HepG2 (cell line): ENCODE measurements around the gene GCG. TPM values are rescaled to one million over a fixed set of nuclear protein-coding genes. Genes with fewer than 3 reads are reported as not detected.
A peak's percentile ranks its signal among the peaks of the same experiment; 100 is the strongest.

ENCODE experiments used
- ATF4 ChIP-seq, 2 experiments: fragments of 450-650 bp in 1 of 2; sonication (generic) in 1 of 2; formaldehyde crosslinking; IDR thresholded peaks; 2 replicates each; pipeline versions ENCODE4 v1.5.0 to v1.8.0; 2020 to 2022; ENCODE audit warnings: mild to moderate bottlenecking in 1 of 2, missing genetic modification reagents in 1 of 2
- BCL6 ChIP-seq: IDR thresholded peaks from 2 replicates; pipeline ENCODE4 v1.6.1; 2016; ENCODE audit warnings: missing genetic modification reagents, missing compliant biosample characterization
- CBFB ChIP-seq: sonication (generic); formaldehyde crosslinking; IDR thresholded peaks from 2 replicates; pipeline ENCODE4 v1.4.0; 2020; ENCODE audit warnings: missing genetic modification reagents
- CBX2 ChIP-seq, 2 experiments: fragments of 200-600 bp in 1 of 2; sonication (generic); formaldehyde crosslinking in 1 of 2; IDR thresholded peaks; 2 replicates each; pipeline versions ENCODE4 v1.7.0 to v1.8.1; 2018 to 2022; ENCODE audit warnings: low read depth in 2 of 2, low read length in 1 of 2, mild to moderate bottlenecking in 1 of 2, missing genetic modification reagents in 1 of 2
- CC2D1A ChIP-seq: sonication (generic); formaldehyde crosslinking; IDR thresholded peaks from 2 replicates; pipeline ENCODE4 v1.8.1; 2023; ENCODE audit warnings: mild to moderate bottlenecking, missing genetic modification reagents
- E2F1 ChIP-seq: sonication (generic); formaldehyde crosslinking; IDR thresholded peaks from 2 replicates; pipeline ENCODE4 v1.5.0; 2020; ENCODE audit warnings: missing genetic modification reagents
- ELF4 ChIP-seq: sonication (generic); formaldehyde crosslinking; IDR thresholded peaks from 2 replicates; pipeline ENCODE4 v1.5.0; 2020; ENCODE audit warnings: missing genetic modification reagents, mild to moderate bottlenecking, moderate library complexity, borderline replicate concordance
- ESRRA ChIP-seq: sonication (generic); formaldehyde crosslinking; IDR thresholded peaks from 2 replicates; pipeline ENCODE4 v1.5.1; 2020; ENCODE audit warnings: mild to moderate bottlenecking, low read depth, missing genetic modification reagents
- HDAC2 ChIP-seq: sonication (generic); formaldehyde crosslinking; IDR thresholded peaks from 2 replicates; pipeline ENCODE4 v1.4.0; 2020; ENCODE audit warnings: missing genetic modification reagents
- HHEX ChIP-seq: IDR thresholded peaks from 2 replicates; pipeline ENCODE4 v1.6.1; 2016; ENCODE audit warnings: control low read depth
- IKZF5 ChIP-seq: IDR thresholded peaks from 2 replicates; pipeline ENCODE4 v1.6.1; 2018; ENCODE audit warnings: missing genetic modification reagents, mild to moderate bottlenecking, missing compliant biosample characterization
- KDM3A ChIP-seq: IDR thresholded peaks from 2 replicates; pipeline ENCODE4 v1.6.1; 2018; ENCODE audit warnings: low read depth, missing compliant biosample characterization
- NCOA1 ChIP-seq: sonication (generic); formaldehyde crosslinking; IDR thresholded peaks from 2 replicates; pipeline ENCODE4 v1.9.0; 2021; ENCODE audit warnings: missing genetic modification reagents
- PRDM10 ChIP-seq: sonication (generic); formaldehyde crosslinking; IDR thresholded peaks from 2 replicates; pipeline ENCODE4 v1.4.0; 2020; ENCODE audit warnings: low read depth, missing genetic modification reagents
- SOX13 ChIP-seq, 3 experiments: fragments of 450-650 bp in 1 of 3; sonication (generic) in 1 of 3; formaldehyde crosslinking in 1 of 3; IDR thresholded peaks in 2 of 3; conservative IDR thresholded peaks in 1 of 3; 2 replicates each; pipeline versions ENCODE4 v1.5.0 to v1.6.1; 2016 to 2020; ENCODE audit warnings: antibody characterized with exemption in 1 of 3, mild to moderate bottlenecking in 1 of 3, missing compliant biosample characterization in 1 of 3, missing genetic modification reagents in 1 of 3, moderate library complexity in 1 of 3
- SSRP1 ChIP-seq: IDR thresholded peaks from 2 replicates; pipeline ENCODE4 v1.6.1; 2016; ENCODE audit warnings: control low read depth
- STAG1 ChIP-seq: sonication (generic); formaldehyde crosslinking; IDR thresholded peaks from 2 replicates; pipeline ENCODE4 v1.4.0; 2020; ENCODE audit warnings: missing genetic modification reagents
- ZBTB21 ChIP-seq: sonication (generic); formaldehyde crosslinking; IDR thresholded peaks from 2 replicates; pipeline ENCODE4 v1.4.0; 2020; ENCODE audit warnings: missing genetic modification reagents
- ZFP36 ChIP-seq: fragments of 150-350 bp; IDR thresholded peaks from 2 replicates; pipeline ENCODE4 v1.6.1; 2018; ENCODE audit warnings: borderline replicate concordance, low read length, low read depth; ENCODE audit not compliant: partially characterized antibody
- ZNF335 ChIP-seq: sonication (generic); formaldehyde crosslinking; IDR thresholded peaks from 2 replicates; pipeline ENCODE4 v1.4.0; 2020; ENCODE audit warnings: missing genetic modification reagents
- ZNF546 ChIP-seq: sonication (generic); formaldehyde crosslinking; conservative IDR thresholded peaks from 2 replicates; pipeline ENCODE4 v1.8.1; 2023; ENCODE audit warnings: mild to moderate bottlenecking, missing genetic modification reagents
- ZNF550 ChIP-seq: sonication (generic); formaldehyde crosslinking; IDR thresholded peaks from 2 replicates; pipeline ENCODE4 v1.4.0; 2020; ENCODE audit warnings: mild to moderate bottlenecking, missing genetic modification reagents, borderline replicate concordance
- ZNF614 ChIP-seq: IDR thresholded peaks from 2 replicates; pipeline ENCODE4 v1.6.1; 2018; ENCODE audit warnings: missing biosample characterization, missing genetic modification reagents, inconsistent platforms, borderline replicate concordance
- ZNF761 ChIP-seq: sonication (generic); formaldehyde crosslinking; conservative IDR thresholded peaks from 2 replicates; pipeline ENCODE4 v1.4.0; 2020; ENCODE audit warnings: mild to moderate bottlenecking, missing genetic modification reagents
- polyA plus RNA-seq, 8 experiments: library from polyadenylated mRNA; depleted of rRNA in 3 of 8; stranded (reverse) in 7 of 8; unstranded in 1 of 8; fragments of >200 nt; fragmentation: Illumina TruSeq in 4 of 8; extraction: Trizol in 4 of 8; gene quantifications; 2 replicates each; pipeline versions ENCODE4 v1.2.1 to v1.2.3, GENCODE V29; 2011 to 2016; ENCODE audit warnings: low read depth in 4 of 8, missing spikeins in 1 of 8, mixed read lengths in 1 of 8; ENCODE audit not compliant: insufficient read depth in 1 of 8
- total RNA-seq, 5 experiments: library from RNA; depleted of rRNA; stranded (reverse); fragments of >200 nt; fragmentation: Illumina TruSeq; extraction: Trizol; gene quantifications; 2 replicates each; pipeline ENCODE4 v1.2.3, GENCODE V29; 2016; ENCODE audit warnings: low read depth in 1 of 5

GCG gene
- total and polyA plus RNA-seq, 2 of the 13 experiments (the other 11 are each of a cell fraction or from before 2014, with no cell fraction given) = not detected

- TF ChIP-seq E2F1 (CRISPR knock-in tag) = 0 out of 2 replicates have a peak, but pooled peaks have one; percentile 30
- TF ChIP-seq ZNF546 (CRISPR knock-in tag) = no peak
- TF ChIP-seq ZNF614 (CRISPR knock-in tag) = peak; percentile 57; the same call in 1 of the 2 replicates
- TF ChIP-seq ZNF761 (CRISPR knock-in tag) = no peak
- no peak for TF ChIP-seq ZBTB21 (CRISPR knock-in tag)
- 0 out of 2 replicates have a peak, but pooled peaks have one; percentile 36 for TF ChIP-seq HHEX (CRISPR knock-in tag)
- 0 out of 2 replicates have a peak, but pooled peaks have one; percentile 33 for TF ChIP-seq ESRRA (CRISPR knock-in tag)
- no peak for TF ChIP-seq KDM3A (CRISPR knock-in tag)
- TF ChIP-seq STAG1 (CRISPR knock-in tag) = 0 out of 2 replicates have a peak, but pooled peaks have one; percentile 10
- no peak for TF ChIP-seq CBX2 (IDR thresholded peaks at IDR 0.05; ENCODE audit: low read depth, low read length)
- TF ChIP-seq CBX2 (CRISPR knock-in tag; IDR thresholded peaks at IDR 0.05; ENCODE audit: low read depth) = no peak
- no peak for TF ChIP-seq NCOA1 (CRISPR knock-in tag)
- no peak for TF ChIP-seq CBFB (CRISPR knock-in tag)
- peak; percentile 58 for TF ChIP-seq IKZF5 (CRISPR knock-in tag)
- TF ChIP-seq HDAC2 (CRISPR knock-in tag) = peak; percentile 87
- TF ChIP-seq CC2D1A (CRISPR knock-in tag) = no peak
- no peak for TF ChIP-seq ATF4 (CRISPR knock-in tag; IDR thresholded peaks at IDR 0.05)
- no peak; the same call in 1 of the 2 replicates for TF ChIP-seq PRDM10 (CRISPR knock-in tag)
- TF ChIP-seq ZFP36 = no peak
- TF ChIP-seq SSRP1 (CRISPR knock-in tag) = no peak; the same call in 1 of the 2 replicates
- peak; percentile 72 for TF ChIP-seq BCL6 (CRISPR knock-in tag)
- TF ChIP-seq ZNF550 (CRISPR knock-in tag) = no peak
- no peak for TF ChIP-seq ELF4 (CRISPR knock-in tag)
- no peak for TF ChIP-seq ZNF335 (CRISPR knock-in tag)
- peak; percentile 65; the same call in 1 of the 2 replicates for TF ChIP-seq SOX13 (IDR thresholded peaks at IDR 0.05)
- TF ChIP-seq SOX13 (CRISPR knock-in tag; conservative IDR thresholded peaks at IDR 0.05 in 1 of 2, IDR thresholded peaks at IDR 0.05 in 1 of 2) = peak in 1 of 2 experiments; percentile 95; a peak in 2 of 4 replicates
Observed at GRCh38 chr2:162107361-162107901, 44.6 kb downstream of the GCG start (continued).
